Lower leg skin (tissue), 4 donors: Measurements from ENCODE around the gene AQP2. TPM values are rescaled to one million over a fixed set of nuclear protein-coding genes. Genes with fewer than 3 reads are reported as not detected.

Experiments
- DNase-seq, 2 donors: peaks; one replicate each; pipeline ENCODE4 v3.0.0-alpha.2; 2019; ENCODE audit warnings: low spot score in 2 of 2
- H3K4me3 ChIP-seq: fragments of 200-600 bp; sonication (generic); 2 replicates; pipeline ENCODE4 v1.5.1; 2017; ENCODE audit warnings: mild to moderate bottlenecking, low read depth; ENCODE audit not compliant: poor library complexity, severe bottlenecking
- POLR2A ChIP-seq, 2 donors: fragments of 450-650 bp; IDR thresholded peaks; one replicate each; pipeline ENCODE4 v1.6.1; 2016 to 2017; ENCODE audit warnings: antibody characterized with exemption in 2 of 2, mild to moderate bottlenecking in 1 of 2, moderate library complexity in 1 of 2
- WGBS, 2 donors: methylation state at CpG; one replicate each; pipeline ENCODE4 v1.1.5; 2018; 5-methylcytosine and 5-hydroxymethylcytosine counted together
- intact Hi-C: fragments of 100-400 bp; cut with DNase I; formaldehyde crosslinking; loops from one replicate; pipeline ENCODE4 v1.15.0; 2023; ENCODE audit warnings: low total_unique reads
- total RNA-seq, 4 donors: library from RNA; depleted of rRNA; stranded (reverse); fragments of >200 nt; gene quantifications; one replicate each; pipeline ENCODE4 v1.1.0, GENCODE V29; 2016
- TF ChIP-seq, protein P1 (sequence below), 3 donors: fragments of 450-650 bp; IDR thresholded peaks; one replicate each; pipeline ENCODE4 v1.5.1; 2016; ENCODE audit warnings: antibody characterized with exemption in 3 of 3, mild to moderate bottlenecking in 3 of 3, moderate library complexity in 2 of 3

The AQP2 gene
- total RNA-seq, 4 donors from 2014 or later, result 0.36 TPM; not detected in 3

DNA sequence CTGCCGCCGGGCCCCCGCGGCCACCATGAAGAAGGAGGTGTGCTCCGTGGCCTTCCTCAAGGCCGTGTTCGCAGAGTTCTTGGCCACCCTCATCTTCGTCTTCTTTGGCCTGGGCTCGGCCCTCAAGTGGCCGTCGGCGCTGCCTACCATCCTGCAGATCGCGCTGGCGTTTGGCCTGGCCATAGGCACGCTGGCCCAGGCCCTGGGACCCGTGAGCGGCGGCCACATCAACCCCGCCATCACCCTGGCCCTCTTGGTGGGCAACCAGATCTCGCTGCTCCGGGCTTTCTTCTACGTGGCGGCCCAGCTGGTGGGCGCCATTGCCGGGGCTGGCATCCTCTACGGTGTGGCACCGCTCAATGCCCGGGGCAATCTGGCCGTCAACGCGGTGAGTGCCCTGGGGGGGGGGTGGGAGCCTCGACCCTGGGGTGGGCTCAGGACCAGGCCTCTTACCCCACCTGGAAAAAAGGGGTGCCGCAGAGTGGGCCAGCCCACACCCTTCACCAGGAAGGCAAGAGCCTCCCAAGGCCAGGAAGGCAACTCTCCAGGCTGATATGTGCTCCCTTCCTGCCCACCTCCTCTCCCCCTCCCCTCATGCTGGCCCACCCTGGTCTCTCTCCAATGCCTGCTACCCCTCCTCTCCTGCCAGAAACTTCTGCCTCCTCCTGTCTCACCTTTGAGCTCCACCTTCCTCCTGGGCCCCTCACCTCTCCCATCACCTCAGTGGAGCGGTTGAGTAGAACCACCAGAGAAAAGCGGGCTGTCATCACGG lies 11.6 kb downstream of the AQP2 start:
- no peak for DNase-seq
- H3K4me3 ChIP-seq, result no peak overlapping the region
- WGBS, 2 donors, result 66 to 77% methylated on average over 14 to 32 of the region's 37 CpGs
- TF ChIP-seq, protein P1, sequence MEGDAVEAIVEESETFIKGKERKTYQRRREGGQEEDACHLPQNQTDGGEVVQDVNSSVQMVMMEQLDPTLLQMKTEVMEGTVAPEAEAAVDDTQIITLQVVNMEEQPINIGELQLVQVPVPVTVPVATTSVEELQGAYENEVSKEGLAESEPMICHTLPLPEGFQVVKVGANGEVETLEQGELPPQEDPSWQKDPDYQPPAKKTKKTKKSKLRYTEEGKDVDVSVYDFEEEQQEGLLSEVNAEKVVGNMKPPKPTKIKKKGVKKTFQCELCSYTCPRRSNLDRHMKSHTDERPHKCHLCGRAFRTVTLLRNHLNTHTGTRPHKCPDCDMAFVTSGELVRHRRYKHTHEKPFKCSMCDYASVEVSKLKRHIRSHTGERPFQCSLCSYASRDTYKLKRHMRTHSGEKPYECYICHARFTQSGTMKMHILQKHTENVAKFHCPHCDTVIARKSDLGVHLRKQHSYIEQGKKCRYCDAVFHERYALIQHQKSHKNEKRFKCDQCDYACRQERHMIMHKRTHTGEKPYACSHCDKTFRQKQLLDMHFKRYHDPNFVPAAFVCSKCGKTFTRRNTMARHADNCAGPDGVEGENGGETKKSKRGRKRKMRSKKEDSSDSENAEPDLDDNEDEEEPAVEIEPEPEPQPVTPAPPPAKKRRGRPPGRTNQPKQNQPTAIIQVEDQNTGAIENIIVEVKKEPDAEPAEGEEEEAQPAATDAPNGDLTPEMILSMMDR (IDR thresholded peaks at IDR 0.05), result no peak
- no peak for TF ChIP-seq POLR2A (IDR thresholded peaks at IDR 0.05)
- intact Hi-C loops, result no loop called here

DNA sequence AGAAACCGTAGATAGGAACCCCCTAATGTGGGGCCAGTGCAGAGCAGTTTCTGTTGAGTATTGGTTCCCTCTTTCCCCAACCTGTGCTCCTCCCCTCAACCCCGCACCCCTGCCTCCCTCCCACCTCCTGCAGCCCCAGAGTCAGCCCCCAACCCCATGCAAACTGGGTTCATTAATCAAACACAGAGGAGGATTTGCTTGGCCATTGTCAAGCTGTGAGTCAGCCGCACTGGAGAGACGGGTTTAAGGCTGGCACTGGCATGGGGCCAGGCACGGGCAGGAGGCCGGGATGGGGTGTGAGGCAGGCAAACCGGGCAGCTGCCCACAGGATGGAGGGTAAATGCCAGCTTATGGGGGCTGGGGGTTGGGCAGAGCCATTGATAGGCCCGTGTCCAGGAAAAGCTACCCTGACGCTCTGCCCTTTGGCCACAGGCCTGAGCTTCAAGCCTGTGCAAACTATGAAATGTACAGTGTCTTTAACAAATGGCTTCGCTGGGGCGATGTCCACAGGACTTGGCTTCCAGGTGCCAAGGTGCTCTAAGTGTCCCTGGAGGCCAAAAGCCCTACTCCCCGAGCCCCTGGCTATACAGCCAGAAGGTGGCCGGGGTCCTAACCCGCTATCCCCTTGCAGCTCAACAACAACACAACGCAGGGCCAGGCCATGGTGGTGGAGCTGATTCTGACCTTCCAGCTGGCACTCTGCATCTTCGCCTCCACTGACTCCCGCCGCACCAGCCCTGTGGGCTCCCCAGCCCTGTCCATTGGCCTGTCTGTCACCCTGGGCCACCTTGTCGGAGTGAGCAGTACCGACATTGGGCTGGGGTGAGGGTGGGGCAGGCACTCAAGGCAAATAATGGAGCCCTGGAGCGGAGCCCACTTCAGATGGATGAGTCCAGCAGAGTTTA lies 12.6 kb downstream of the AQP2 start:
- intact Hi-C loops, result no loop called here
- 69 to 70% methylated on average over 19 to 21 of the region's 21 CpGs for WGBS, 2 donors
- no peak overlapping the region for H3K4me3 ChIP-seq
- DNase-seq, result no peak
- no peak for TF ChIP-seq POLR2A (IDR thresholded peaks at IDR 0.05)
- TF ChIP-seq, protein P1 (IDR thresholded peaks at IDR 0.05), result no peak

DNA sequence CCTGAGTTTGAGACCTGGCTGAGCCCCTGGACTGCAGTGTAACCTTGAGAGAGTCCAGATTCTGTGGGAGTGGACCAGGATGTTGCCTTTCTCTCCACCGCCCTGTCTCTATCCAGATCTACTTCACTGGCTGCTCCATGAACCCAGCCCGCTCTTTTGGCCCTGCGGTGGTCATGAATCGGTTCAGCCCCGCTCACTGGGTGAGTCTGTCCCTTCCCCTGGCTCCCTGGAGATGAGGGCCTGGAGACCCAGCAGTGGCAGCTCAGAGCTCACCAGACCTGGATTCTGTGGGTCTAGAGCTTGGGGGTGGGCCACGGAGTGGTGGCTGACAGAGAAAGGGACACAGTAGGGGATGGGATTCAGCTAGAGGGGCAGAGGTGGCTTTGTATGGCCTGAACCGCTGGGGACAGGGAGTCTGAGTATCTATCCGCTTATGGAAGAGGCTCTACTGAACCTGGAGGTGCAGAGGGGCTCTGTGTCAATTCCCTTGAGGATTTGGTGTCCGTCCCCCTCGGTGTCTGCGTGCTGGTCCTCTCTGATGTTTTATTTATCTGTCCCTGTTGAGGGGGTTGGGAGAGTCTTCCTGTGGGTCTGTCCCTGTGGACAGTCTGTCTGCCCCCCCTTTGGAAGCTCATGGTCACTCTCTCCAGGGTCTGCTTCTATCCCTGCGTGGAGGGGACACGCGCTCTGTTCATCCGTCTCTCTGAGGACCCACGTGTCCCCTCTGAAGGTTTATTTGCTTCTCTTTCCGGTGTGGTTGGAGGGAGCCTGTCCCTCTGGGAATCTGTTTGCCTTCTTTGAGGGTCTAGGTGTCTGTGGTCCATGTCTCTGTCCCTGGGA lies 13.7 kb downstream of the AQP2 start:
- no peak overlapping the region for H3K4me3 ChIP-seq
- DNase-seq, result no peak
- TF ChIP-seq POLR2A (IDR thresholded peaks at IDR 0.05), result no peak
- TF ChIP-seq, protein P1 (IDR thresholded peaks at IDR 0.05), result no peak
- 85 to 89% methylated on average over 16 of the region's 17 CpGs for WGBS, 2 donors
- intact Hi-C loops, result no loop called here

DNA sequence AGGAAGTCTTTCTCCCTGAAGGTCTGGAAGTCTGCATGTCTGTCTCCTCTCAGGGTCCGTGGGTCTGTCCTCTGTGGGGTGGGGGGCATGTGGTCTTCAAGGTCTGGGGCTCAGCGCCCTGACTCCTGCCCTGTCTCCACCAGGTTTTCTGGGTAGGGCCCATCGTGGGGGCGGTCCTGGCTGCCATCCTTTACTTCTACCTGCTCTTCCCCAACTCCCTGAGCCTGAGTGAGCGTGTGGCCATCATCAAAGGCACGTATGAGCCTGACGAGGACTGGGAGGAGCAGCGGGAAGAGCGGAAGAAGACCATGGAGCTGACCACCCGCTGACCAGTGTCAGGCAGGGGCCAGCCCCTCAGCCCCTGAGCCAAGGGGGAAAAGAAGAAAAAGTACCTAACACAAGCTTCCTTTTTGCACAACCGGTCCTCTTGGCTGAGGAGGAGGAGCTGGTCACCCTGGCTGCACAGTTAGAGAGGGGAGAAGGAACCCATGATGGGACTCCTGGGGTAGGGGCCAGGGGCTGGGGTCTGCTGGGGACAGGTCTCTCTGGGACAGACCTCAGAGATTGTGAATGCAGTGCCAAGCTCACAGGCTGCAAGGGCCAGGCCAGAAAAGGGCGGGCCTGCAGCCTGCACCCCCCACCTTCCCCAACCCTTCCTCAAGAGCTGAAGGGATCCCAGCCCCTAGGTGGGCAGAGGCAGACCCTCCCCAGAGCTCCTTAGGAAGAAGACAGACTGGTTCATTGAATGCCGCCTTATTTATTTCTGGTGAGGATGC lies 14.5 kb downstream of the AQP2 start:
- TF ChIP-seq, protein P1 (IDR thresholded peaks at IDR 0.05), result no peak
- no peak for TF ChIP-seq POLR2A (IDR thresholded peaks at IDR 0.05)
- intact Hi-C loops, result no loop called here
- WGBS, 2 donors, result 59 to 70% methylated on average over 13 of the region's 13 CpGs
- no peak for DNase-seq
- H3K4me3 ChIP-seq, result no peak overlapping the region

DNA sequence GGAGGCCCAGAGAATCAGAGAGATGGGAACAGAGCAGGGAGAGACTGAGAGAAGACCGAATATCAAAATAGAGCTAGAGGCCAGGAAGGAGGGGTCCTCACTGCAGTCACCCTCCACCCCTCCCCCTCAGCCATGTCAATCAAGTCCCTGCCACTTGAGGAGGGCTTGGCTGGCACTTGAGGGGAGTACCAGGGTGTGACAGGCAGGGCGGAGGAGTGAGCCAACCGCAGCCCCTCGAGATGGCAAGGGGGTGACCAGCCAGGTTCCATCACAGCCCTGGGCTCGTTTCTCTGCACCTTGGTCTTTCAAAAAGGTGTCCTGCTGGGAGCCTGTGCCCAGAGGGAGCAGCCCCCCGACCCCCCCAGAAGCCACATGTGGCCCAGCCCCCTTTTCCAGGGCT lies 15.3 kb downstream of the AQP2 start:
- TF ChIP-seq, protein P1 (IDR thresholded peaks at IDR 0.05), result no peak
- no peak for TF ChIP-seq POLR2A (IDR thresholded peaks at IDR 0.05)

More for the DNA sequence above, 15.3 kb downstream of the AQP2 start:
- WGBS, 2 donors, result 61 to 73% methylated on average over 6 of the region's 6 CpGs
- DNase-seq, result no peak
- no peak overlapping the region for H3K4me3 ChIP-seq
- intact Hi-C loops, result no loop called here
